HG03565 (cell line): ENCODE data around the gene ATRNL1.

Source experiments
- ATAC-seq: cut with Tn5 transposase; IDR thresholded peaks from one replicate; pipeline ENCODE4 v1.9.1; 2021; ENCODE audit warnings: mild to moderate bottlenecking, moderate library complexity; ENCODE audit not compliant: unreplicated experiment

The ATRNL1 gene

GRCh38 chr10:115867305-115867704 lies 774.1 kb downstream of the ATRNL1 start:
- ATAC-seq = no peak

- no peak for ATAC-seq
Observed at GRCh38 chr10:115871855-115872254, 778.7 kb downstream of the ATRNL1 start.

GRCh38 chr10:115875172-115875571 lies 782.0 kb downstream of the ATRNL1 start:
- no peak for ATAC-seq

GRCh38 chr10:115879372-115880089 lies 786.4 kb downstream of the ATRNL1 start:
- ATAC-seq = peak; percentile 76

GRCh38 chr10:115882021-115882420 lies 788.9 kb downstream of the ATRNL1 start:
- ATAC-seq = no peak

- ATAC-seq = no peak
Observed at GRCh38 chr10:115883372-115883771, 790.2 kb downstream of the ATRNL1 start.

GRCh38 chr10:115884331-115884730 lies 791.2 kb downstream of the ATRNL1 start:
- ATAC-seq = no peak

GRCh38 chr10:115895166-115895565 lies 802.0 kb downstream of the ATRNL1 start:
- no peak for ATAC-seq

- no peak for ATAC-seq
Observed at GRCh38 chr10:115898242-115898641, 805.1 kb downstream of the ATRNL1 start.

- ATAC-seq = no peak
Observed at GRCh38 chr10:115902596-115902995, 809.4 kb downstream of the ATRNL1 start.

GRCh38 chr10:115903207-115903606 lies 810.0 kb downstream of the ATRNL1 start:
- no peak for ATAC-seq

- no peak for ATAC-seq
Observed at GRCh38 chr10:115903845-115904244, 810.7 kb downstream of the ATRNL1 start.

- no peak for ATAC-seq
Observed at GRCh38 chr10:115909037-115909436, 815.9 kb downstream of the ATRNL1 start.

- ATAC-seq = no peak
Observed at GRCh38 chr10:115909962-115910731, 817.0 kb downstream of the ATRNL1 start.

GRCh38 chr10:115914475-115914874 lies 821.3 kb downstream of the ATRNL1 start:
- ATAC-seq = no peak

GRCh38 chr10:115915429-115915828 lies 822.3 kb downstream of the ATRNL1 start:
- no peak for ATAC-seq

- ATAC-seq = no peak
Observed at GRCh38 chr10:115918812-115919211, 825.6 kb downstream of the ATRNL1 start.

GRCh38 chr10:115921795-115922194 lies 828.6 kb downstream of the ATRNL1 start:
- ATAC-seq = no peak

GRCh38 chr10:115931309-115931708 lies 838.1 kb downstream of the ATRNL1 start:
- ATAC-seq = no peak

GRCh38 chr10:115932099-115932498 lies 838.9 kb downstream of the ATRNL1 start:
- no peak for ATAC-seq

- no peak for ATAC-seq
Observed at GRCh38 chr10:115933098-115933497, 839.9 kb downstream of the ATRNL1 start.

- ATAC-seq = no peak
Observed at GRCh38 chr10:115935731-115936130, 842.6 kb downstream of the ATRNL1 start.
